HepG2 (cell line): Measurements from ENCODE around the gene OR12D1. TPM values are rescaled to one million over a fixed set of nuclear protein-coding genes. Genes with fewer than 3 reads are reported as not detected.

Experiments
- ATAC-seq: fragments of 200-7000 bp; cut with Tn5 transposase; 3 replicates; pipeline ENCODE4 v1.9.1; 2020; ENCODE audit warnings: mild to moderate bottlenecking, moderate library complexity
- BruUV-seq: library from RNA; stranded (reverse); fragments of 400-500 nt; replicated peaks from 2 replicates; lab custom pipeline; 2021; lab: Mats Ljungman, UMichigan
- CTCF ChIA-PET: fragments of 300-600 bp; formaldehyde crosslinking; extraction: SDS; loops from one replicate; lab custom pipeline; 2021; ENCODE audit warnings: low total read pairs, inconsistent platforms, low intra/inter-chr PET ratio; lab: Yijun Ruan, JAX
- POLR2A ChIA-PET: fragments of 350-600 bp; sonication (Branson Sonifier 250); formaldehyde crosslinking; loops from one replicate; lab custom pipeline; 2020; ENCODE audit warnings: antibody characterized with exemption, inconsistent platforms; lab: Yijun Ruan, JAX
- DNase-seq: peaks from one replicate; pipeline ENCODE4 v3.0.0-alpha.2; 2015; ENCODE audit warnings: low spot score
- FAIRE-seq: peaks from 3 replicates; lab custom pipeline; 2011; peaks lifted over from hg19 to GRCh38; lab: Jason Lieb, UNC
- H2AFZ ChIP-seq: one replicate; pipeline ENCODE4 v1.6.1; 2011; ENCODE audit warnings: low read length, inconsistent platforms
- H3K27ac ChIP-seq: fragments of 300-600 bp; 3 replicates; pipeline ENCODE4 v1.8.0; 2011; ENCODE audit warnings: mixed run types, mild to moderate bottlenecking, mixed read lengths, low read length, inconsistent platforms; ENCODE audit not compliant: insufficient read depth; ENCODE audit errors: extremely low read length
- H3K27me3 ChIP-seq, 2 experiments: fragments of 200-600 bp in 1 of 2; 2 replicates in 1 of 2; 3 replicates in 1 of 2; pipeline versions ENCODE4 v1.6.0 to v1.8.0; 2011; ENCODE audit warnings: low read length in 2 of 2, mild to moderate bottlenecking in 2 of 2, moderate library complexity in 2 of 2, inconsistent platforms in 1 of 2; ENCODE audit not compliant: insufficient read depth in 2 of 2, control insufficient read depth in 1 of 2
- H3K36me3 ChIP-seq, 2 experiments: fragments of 200-600 bp in 1 of 2; replicated peaks in 1 of 2; 2 replicates in 1 of 2; 3 replicates in 1 of 2; pipeline versions ENCODE4 v1.5.1 to v1.8.0; 2011; ENCODE audit warnings: low read length in 2 of 2, inconsistent platforms in 1 of 2; ENCODE audit not compliant: insufficient read depth in 2 of 2, control insufficient read depth in 1 of 2
- H3K4me1 ChIP-seq: 2 replicates; pipeline ENCODE4 v1.5.1; 2012; ENCODE audit warnings: low read length, inconsistent platforms; ENCODE audit not compliant: insufficient read depth
- H3K4me2 ChIP-seq: 2 replicates; pipeline ENCODE4 v1.6.0; 2011; ENCODE audit warnings: low read depth, low read length, inconsistent platforms
- H3K4me3 ChIP-seq, 3 experiments: fragments of 200-600 bp in 1 of 3; sonication (generic), shearing (Covaris generic) in 1 of 3; replicated peaks in 1 of 3; 2 replicates each; pipeline ENCODE4 v1.5.1; 2011 to 2016; ENCODE audit warnings: low read length in 3 of 3, inconsistent platforms in 2 of 3, low read depth in 2 of 3, mild to moderate bottlenecking in 2 of 3, control low read depth in 1 of 3, mixed read lengths in 1 of 3; ENCODE audit not compliant: insufficient read depth in 1 of 3
- H3K79me2 ChIP-seq: one replicate; pipeline ENCODE4 v1.6.1; 2011; ENCODE audit warnings: low read length, inconsistent platforms; ENCODE audit not compliant: insufficient read depth
- H3K9ac ChIP-seq: 2 replicates; pipeline ENCODE4 v1.6.0; 2011; ENCODE audit warnings: mild to moderate bottlenecking, low read depth, low read length, inconsistent platforms; ENCODE audit not compliant: insufficient read depth
- H3K9me3 ChIP-seq: 2 replicates; pipeline ENCODE4 v1.5.1; 2012; ENCODE audit warnings: mild to moderate bottlenecking, low read length
- H4K20me1 ChIP-seq: 2 replicates; pipeline ENCODE4 v1.6.0; 2011; ENCODE audit warnings: inconsistent platforms, mild to moderate bottlenecking, low read length, moderate library complexity; ENCODE audit not compliant: insufficient read depth
- CREB3 ChIP-seq: sonication (generic); formaldehyde crosslinking; IDR thresholded peaks from 2 replicates; pipeline ENCODE4 v1.5.0; 2020; ENCODE audit warnings: missing genetic modification reagents
- ELK4 ChIP-seq: sonication (generic); formaldehyde crosslinking; IDR thresholded peaks from 2 replicates; pipeline ENCODE4 v1.9.0; 2021; ENCODE audit warnings: missing genetic modification reagents, borderline replicate concordance
- FOSL2 ChIP-seq: sonication (generic); formaldehyde crosslinking; IDR thresholded peaks from 2 replicates; pipeline ENCODE4 v1.4.0; 2020; ENCODE audit warnings: missing genetic modification reagents
- GTF2F1 ChIP-seq: fragments of 150-350 bp; IDR thresholded peaks from 2 replicates; pipeline ENCODE4 v1.6.1; 2014; ENCODE audit warnings: low read length
- KLF6 ChIP-seq: IDR thresholded peaks from 2 replicates; pipeline ENCODE4 v1.8.0; 2016; ENCODE audit warnings: missing biosample characterization, missing genetic modification reagents
- PBX3 ChIP-seq: sonication (generic); formaldehyde crosslinking; IDR thresholded peaks from 2 replicates; pipeline ENCODE4 v1.8.1; 2023; ENCODE audit warnings: missing genetic modification reagents, inconsistent platforms, borderline replicate concordance
- POLR2AphosphoS2 ChIP-seq: IDR thresholded peaks from 2 replicates; pipeline ENCODE4 v1.6.1; 2011; ENCODE audit warnings: low read depth, low read length, improper control_type of control experiment
- TEF ChIP-seq: sonication (generic); formaldehyde crosslinking; IDR thresholded peaks from 2 replicates; pipeline ENCODE4 v1.5.0; 2020; ENCODE audit warnings: missing genetic modification reagents
- ZFP1 ChIP-seq: IDR thresholded peaks from 2 replicates; pipeline ENCODE4 v1.6.1; 2016
- ZNF17 ChIP-seq: sonication (generic); formaldehyde crosslinking; IDR thresholded peaks from 2 replicates; pipeline ENCODE4 v1.5.0; 2020; ENCODE audit warnings: mild to moderate bottlenecking, missing genetic modification reagents
- ZNF530 ChIP-seq: sonication (generic); formaldehyde crosslinking; IDR thresholded peaks from 2 replicates; pipeline ENCODE4 v1.5.0; 2020; ENCODE audit warnings: low read depth, mild to moderate bottlenecking, missing genetic modification reagents
- ZNF766 ChIP-seq: sonication (generic); formaldehyde crosslinking; IDR thresholded peaks from 2 replicates; pipeline ENCODE4 v1.5.0; 2020; ENCODE audit warnings: missing genetic modification reagents, borderline replicate concordance
- WGBS: methylation state at CpG from one replicate; pipeline ENCODE4 v1.1.6; 2017; ENCODE audit warnings: low lambda C conversion rate; 5-methylcytosine and 5-hydroxymethylcytosine counted together
- in situ Hi-C: cut with HindIII; loops from 2 replicates; pipeline ENCODE4 v1.10.0; 2017; ENCODE audit warnings: low pct_unique_long_range_greater_than_20kb; ENCODE audit not compliant: extremely low pct_ligation_motif_present
- intact Hi-C: fragments of 100-400 bp; cut with micrococcal nuclease; formaldehyde crosslinking; loops from one replicate; pipeline ENCODE4 v1.10.0; 2022; ENCODE audit not compliant: unreplicated experiment
- polyA plus RNA-seq, 8 experiments: library from polyadenylated mRNA; depleted of rRNA in 3 of 8; stranded (reverse) in 7 of 8; unstranded in 1 of 8; fragments of >200 nt; fragmentation: Illumina TruSeq in 4 of 8; extraction: Trizol in 4 of 8; gene quantifications; 2 replicates each; pipeline versions ENCODE4 v1.2.1 to v1.2.3, GENCODE V29; 2011 to 2016; ENCODE audit warnings: low read depth in 4 of 8, missing spikeins in 1 of 8, mixed read lengths in 1 of 8; ENCODE audit not compliant: insufficient read depth in 1 of 8
- total RNA-seq, 5 experiments: library from RNA; depleted of rRNA; stranded (reverse); fragments of >200 nt; fragmentation: Illumina TruSeq; extraction: Trizol; gene quantifications; 2 replicates each; pipeline ENCODE4 v1.2.3, GENCODE V29; 2016; ENCODE audit warnings: low read depth in 1 of 5

Gene OR12D1
- total and polyA plus RNA-seq, 2 of the 13 experiments (the other 11 are each of a cell fraction or from before 2014, with no cell fraction given), result 0.05 TPM; not detected in 1

GRCh38 chr6:29461021-29461814 is 46.5 kb downstream of the OR12D1 start:
- Histone ChIP-seq H4K20me1 (no peaks in the 10 kb centered on the region), H3K4me3 (no peak overlapping the region), H3K27me3 (peaks cover 0 to 15% of the 10 kb centered on the region in 2 experiments; a peak in 2 of 5 replicates), H3K4me2 (no peak overlapping the region), H2AFZ (no peak overlapping the region), H3K79me2 (no peaks in the 10 kb centered on the region), H3K4me1 (no peaks in the 10 kb centered on the region), H3K27ac (no peak overlapping the region), H3K9ac (no peak overlapping the region), H3K36me3 (no peaks in the 10 kb centered on the region), H3K9me3 (no peaks in the 10 kb centered on the region)
- intact Hi-C loops, result no loop called here
- FAIRE-seq (no peak), ATAC-seq (no peak), DNase-seq (no peak)
- in situ Hi-C loops, result no loop called here
- no peak for TF ChIP-seq ELK4 (CRISPR knock-in tag)
- TF ChIP-seq TEF (CRISPR knock-in tag), result no peak
- TF ChIP-seq PBX3 (CRISPR knock-in tag), result no peak
- TF ChIP-seq POLR2AphosphoS2, result no peak
- no peak for TF ChIP-seq CREB3
- TF ChIP-seq ZFP1 (CRISPR knock-in tag), result no peak
- TF ChIP-seq ZNF530 (CRISPR knock-in tag), result no peak
- TF ChIP-seq GTF2F1, result no peak
- no peak for TF ChIP-seq FOSL2
- no peak for TF ChIP-seq ZNF17 (CRISPR knock-in tag)
- no peak for TF ChIP-seq KLF6 (CRISPR knock-in tag)
- TF ChIP-seq ZNF766, result no peak
- CTCF ChIA-PET, result no interaction called here
- 9% methylated on average over 5 of the region's 5 CpGs for WGBS
- no TSS peak for BruUV-seq
- POLR2A ChIA-PET, result no interaction called here
